PC-3 (cell line): ENCODE measurements around the gene KCNQ1OT1.

Experiments used
- EZH2 ChIP-seq: fragments of 300-600 bp; sonication (generic); IDR thresholded peaks from one replicate; pipeline ENCODE4 v1.6.1; 2017; ENCODE audit warnings: antibody characterized with exemption, mild to moderate bottlenecking, low read length; ENCODE audit not compliant: unreplicated experiment
- TF ChIP-seq, protein P1 (sequence below): fragments of 300-600 bp; sonication (generic); conservative IDR thresholded peaks from 2 replicates; pipeline ENCODE4 v1.5.1; 2017; ENCODE audit warnings: antibody characterized with exemption, low read depth, mild to moderate bottlenecking, low read length

DNA sequence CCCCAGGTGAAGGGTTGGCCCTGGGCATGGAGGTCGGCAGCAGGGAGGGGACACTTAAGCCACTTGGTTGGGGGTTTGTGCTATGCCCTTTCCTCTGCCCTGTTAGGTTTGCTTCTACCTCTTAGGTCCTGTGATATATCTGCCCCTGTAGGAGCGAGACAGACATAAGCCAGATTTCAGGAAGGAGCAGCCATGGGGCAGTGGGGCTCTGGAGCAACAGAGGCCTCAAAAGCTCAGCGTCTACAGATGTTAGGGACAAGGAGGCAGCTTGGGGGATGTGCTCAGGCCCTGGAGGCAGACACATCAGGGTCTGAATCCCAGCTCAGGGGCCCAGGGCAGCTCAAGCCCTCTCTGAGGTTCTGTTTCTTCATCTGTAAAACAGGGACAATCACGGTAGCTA, 27.2 kb upstream of the KCNQ1OT1 start:
- TF ChIP-seq, protein P1, sequence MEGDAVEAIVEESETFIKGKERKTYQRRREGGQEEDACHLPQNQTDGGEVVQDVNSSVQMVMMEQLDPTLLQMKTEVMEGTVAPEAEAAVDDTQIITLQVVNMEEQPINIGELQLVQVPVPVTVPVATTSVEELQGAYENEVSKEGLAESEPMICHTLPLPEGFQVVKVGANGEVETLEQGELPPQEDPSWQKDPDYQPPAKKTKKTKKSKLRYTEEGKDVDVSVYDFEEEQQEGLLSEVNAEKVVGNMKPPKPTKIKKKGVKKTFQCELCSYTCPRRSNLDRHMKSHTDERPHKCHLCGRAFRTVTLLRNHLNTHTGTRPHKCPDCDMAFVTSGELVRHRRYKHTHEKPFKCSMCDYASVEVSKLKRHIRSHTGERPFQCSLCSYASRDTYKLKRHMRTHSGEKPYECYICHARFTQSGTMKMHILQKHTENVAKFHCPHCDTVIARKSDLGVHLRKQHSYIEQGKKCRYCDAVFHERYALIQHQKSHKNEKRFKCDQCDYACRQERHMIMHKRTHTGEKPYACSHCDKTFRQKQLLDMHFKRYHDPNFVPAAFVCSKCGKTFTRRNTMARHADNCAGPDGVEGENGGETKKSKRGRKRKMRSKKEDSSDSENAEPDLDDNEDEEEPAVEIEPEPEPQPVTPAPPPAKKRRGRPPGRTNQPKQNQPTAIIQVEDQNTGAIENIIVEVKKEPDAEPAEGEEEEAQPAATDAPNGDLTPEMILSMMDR = no peak
- TF ChIP-seq EZH2 = no peak
